ENCODE results near the gene STIM1.

The STIM1 gene

DNA sequence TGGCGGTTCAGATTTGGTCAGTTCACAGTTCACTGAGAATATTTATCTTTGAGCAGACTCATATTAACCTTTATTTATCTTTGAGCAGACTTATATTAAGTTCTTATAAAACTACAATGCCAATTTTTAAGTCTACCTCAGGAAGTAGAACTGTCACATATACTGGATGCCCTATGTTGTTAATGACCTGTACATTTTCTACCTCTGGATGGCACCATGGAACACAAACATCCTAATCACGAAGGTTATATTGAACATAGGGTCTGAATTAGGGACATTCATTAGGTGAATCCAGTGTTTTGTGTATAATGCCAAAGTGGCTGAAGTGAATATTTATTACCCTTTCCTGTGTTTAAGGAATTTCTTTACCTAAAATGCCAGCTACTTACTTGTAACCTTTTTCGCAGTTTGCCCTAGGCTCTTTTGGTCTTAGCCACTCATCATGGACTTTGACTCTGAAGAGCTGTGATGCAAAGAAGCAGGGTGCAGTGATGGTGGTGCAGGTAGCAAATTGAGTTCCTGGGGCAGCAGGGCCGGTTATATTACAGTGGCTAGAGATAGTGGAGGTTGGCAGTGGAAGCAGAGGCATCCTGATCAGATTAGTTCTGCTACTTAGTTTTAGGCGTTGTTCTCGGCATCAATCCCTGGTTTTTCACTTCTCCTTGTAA lies 71.8 kb downstream of the STIM1 start:
- DNase-seq (ENCODE audit: insufficient read length) (no peak), FAIRE-seq (peak; percentile 30)
- TF ChIP-seq POLR2AphosphoS5 (IDR thresholded peaks at IDR 0.05; ENCODE audit: low read depth, low read length) (no peak), TAF1 (IDR thresholded peaks at IDR 0.05; ENCODE audit: borderline replicate concordance, low read depth, low read length) (no peak), POLR2A (IDR thresholded peaks at IDR 0.05; ENCODE audit: low read depth, low read length) (no peak)

- DNase-seq (ENCODE audit: insufficient read length), result no peak
- no peak for FAIRE-seq
- no peak for TF ChIP-seq POLR2AphosphoS5 (IDR thresholded peaks at IDR 0.05; ENCODE audit: low read depth, low read length)
- TF ChIP-seq POLR2A (IDR thresholded peaks at IDR 0.05; ENCODE audit: low read depth, low read length), result no peak
- no peak for TF ChIP-seq TAF1 (IDR thresholded peaks at IDR 0.05; ENCODE audit: borderline replicate concordance, low read depth, low read length)
Measured at GRCh38 chr11:3929232-3929631, 73.8 kb downstream of the STIM1 start.

GRCh38 chr11:3929649-3930048 lies 74.2 kb downstream of the STIM1 start:
- TF ChIP-seq TAF1 (IDR thresholded peaks at IDR 0.05; ENCODE audit: borderline replicate concordance, low read depth, low read length) (no peak), POLR2AphosphoS5 (IDR thresholded peaks at IDR 0.05; ENCODE audit: low read depth, low read length) (no peak), POLR2A (IDR thresholded peaks at IDR 0.05; ENCODE audit: low read depth, low read length) (no peak)
- FAIRE-seq (no peak), DNase-seq (ENCODE audit: insufficient read length) (no peak)

DNA sequence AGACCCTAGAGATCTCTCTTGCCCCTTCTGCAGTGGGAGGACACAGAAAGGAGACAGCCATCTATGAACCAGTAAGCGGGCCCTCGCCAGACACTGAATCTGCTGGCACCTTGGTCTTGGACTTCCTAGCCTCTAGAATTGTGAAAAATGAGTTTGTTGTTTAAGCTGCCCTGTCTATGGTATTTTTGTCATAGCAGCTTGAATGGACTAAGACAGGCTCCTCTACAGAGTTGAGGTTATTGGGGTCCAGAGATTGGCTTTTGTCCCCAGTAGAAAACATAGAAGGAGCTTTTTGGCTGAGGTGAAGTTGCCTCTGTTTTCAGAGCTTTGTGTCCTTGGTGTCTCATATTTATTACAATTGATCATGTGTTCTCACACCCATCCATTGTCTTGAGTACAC lies 77.2 kb downstream of the STIM1 start:
- TF ChIP-seq POLR2AphosphoS5 (IDR thresholded peaks at IDR 0.05; ENCODE audit: low read depth, low read length) (no peak), TAF1 (IDR thresholded peaks at IDR 0.05; ENCODE audit: borderline replicate concordance, low read depth, low read length) (no peak), POLR2A (IDR thresholded peaks at IDR 0.05; ENCODE audit: low read depth, low read length) (no peak)
- FAIRE-seq, result no peak
- no peak for DNase-seq (ENCODE audit: insufficient read length)

- FAIRE-seq, result no peak
- no peak for DNase-seq (ENCODE audit: insufficient read length)
- TF ChIP-seq POLR2AphosphoS5 (IDR thresholded peaks at IDR 0.05; ENCODE audit: low read depth, low read length) (no peak), POLR2A (IDR thresholded peaks at IDR 0.05; ENCODE audit: low read depth, low read length) (no peak), TAF1 (IDR thresholded peaks at IDR 0.05; ENCODE audit: borderline replicate concordance, low read depth, low read length) (no peak)
Measured at GRCh38 chr11:3933165-3933628, 77.7 kb downstream of the STIM1 start.

GRCh38 chr11:3934658-3935057 lies 79.2 kb downstream of the STIM1 start:
- TF ChIP-seq POLR2AphosphoS5 (IDR thresholded peaks at IDR 0.05; ENCODE audit: low read depth, low read length), result no peak
- no peak for TF ChIP-seq POLR2A (IDR thresholded peaks at IDR 0.05; ENCODE audit: low read depth, low read length)
- TF ChIP-seq TAF1 (IDR thresholded peaks at IDR 0.05; ENCODE audit: borderline replicate concordance, low read depth, low read length), result no peak
- FAIRE-seq (no peak), DNase-seq (ENCODE audit: insufficient read length) (no peak)

- FAIRE-seq, result no peak
- TF ChIP-seq POLR2A (IDR thresholded peaks at IDR 0.05; ENCODE audit: low read depth, low read length), result no peak
- no peak for TF ChIP-seq TAF1 (IDR thresholded peaks at IDR 0.05; ENCODE audit: borderline replicate concordance, low read depth, low read length)
- no peak for TF ChIP-seq POLR2AphosphoS5 (IDR thresholded peaks at IDR 0.05; ENCODE audit: low read depth, low read length)
- DNase-seq (ENCODE audit: insufficient read length), result no peak
Measured at GRCh38 chr11:3936517-3936916, 81.1 kb downstream of the STIM1 start.

DNA sequence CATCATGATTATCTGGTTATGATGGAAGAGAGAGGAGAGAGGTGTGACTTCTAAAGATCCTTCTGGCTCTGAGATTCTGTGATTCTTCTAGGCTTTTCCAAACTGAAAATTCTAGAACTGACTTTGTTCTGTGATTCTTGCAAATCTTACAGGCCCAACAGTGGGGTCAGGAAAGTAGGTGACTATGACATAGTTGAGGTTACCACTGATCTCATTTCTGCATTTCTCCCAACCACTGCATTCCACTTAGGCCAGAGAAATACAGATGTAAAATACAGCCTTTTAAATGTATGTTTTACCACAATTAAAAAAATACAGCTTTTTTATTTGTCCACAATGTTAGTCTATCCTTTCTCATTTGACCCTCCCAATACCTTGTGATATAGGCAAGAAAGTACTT lies 83.7 kb downstream of the STIM1 start:
- FAIRE-seq, result no peak

GRCh38 chr11:3939651-3940190 lies 84.3 kb downstream of the STIM1 start:
- TF ChIP-seq POLR2AphosphoS5 (IDR thresholded peaks at IDR 0.05; ENCODE audit: low read depth, low read length), result no peak
- no peak for TF ChIP-seq POLR2A (IDR thresholded peaks at IDR 0.05; ENCODE audit: low read depth, low read length)
- TF ChIP-seq TAF1 (IDR thresholded peaks at IDR 0.05; ENCODE audit: borderline replicate concordance, low read depth, low read length), result no peak

More for the DNA sequence above, 83.7 kb downstream of the STIM1 start:
- no peak for DNase-seq (ENCODE audit: insufficient read length)
- TF ChIP-seq TAF1 (IDR thresholded peaks at IDR 0.05; ENCODE audit: borderline replicate concordance, low read depth, low read length), result no peak
- TF ChIP-seq POLR2AphosphoS5 (IDR thresholded peaks at IDR 0.05; ENCODE audit: low read depth, low read length), result no peak
- no peak for TF ChIP-seq POLR2A (IDR thresholded peaks at IDR 0.05; ENCODE audit: low read depth, low read length)

GRCh38 chr11:3942160-3942955 lies 86.9 kb downstream of the STIM1 start:
- FAIRE-seq, result peak; percentile 86
- DNase-seq (ENCODE audit: insufficient read length), result no peak
- TF ChIP-seq POLR2AphosphoS5 (IDR thresholded peaks at IDR 0.05; ENCODE audit: low read depth, low read length) (no peak), POLR2A (IDR thresholded peaks at IDR 0.05; ENCODE audit: low read depth, low read length) (no peak), TAF1 (IDR thresholded peaks at IDR 0.05; ENCODE audit: borderline replicate concordance, low read depth, low read length) (no peak)

More at GRCh38 chr11:3939651-3940190, 84.3 kb downstream of the STIM1 start:
- no peak for FAIRE-seq
- no peak for DNase-seq (ENCODE audit: insufficient read length)

GRCh38 chr11:3942956-3943497 lies 87.6 kb downstream of the STIM1 start:
- peak; percentile 67 for FAIRE-seq
- DNase-seq (ENCODE audit: insufficient read length), result no peak
- TF ChIP-seq TAF1 (IDR thresholded peaks at IDR 0.05; ENCODE audit: borderline replicate concordance, low read depth, low read length) (no peak), POLR2A (IDR thresholded peaks at IDR 0.05; ENCODE audit: low read depth, low read length) (no peak), POLR2AphosphoS5 (IDR thresholded peaks at IDR 0.05; ENCODE audit: low read depth, low read length) (no peak)

All from GM12892 (cell line).